Measurements from ENCODE around the gene RABGEF1.
"Not testable (repeated sequence)": the region's sequence is repeated elsewhere in the genome, so short reads cannot be mapped to it uniquely, and the experiment has no call there.

- TF ChIP-seq CTCF, EZH2 (IDR thresholded peaks at IDR 0.05): not testable (repeated sequence)
Observed at GRCh38 chr7:66695417-66695816, 45.1 kb upstream of the RABGEF1 start.

Data from neural progenitor cell (in vitro differentiated cells).